ENCODE data around the gene DCST1.

The DCST1 gene

DNA sequence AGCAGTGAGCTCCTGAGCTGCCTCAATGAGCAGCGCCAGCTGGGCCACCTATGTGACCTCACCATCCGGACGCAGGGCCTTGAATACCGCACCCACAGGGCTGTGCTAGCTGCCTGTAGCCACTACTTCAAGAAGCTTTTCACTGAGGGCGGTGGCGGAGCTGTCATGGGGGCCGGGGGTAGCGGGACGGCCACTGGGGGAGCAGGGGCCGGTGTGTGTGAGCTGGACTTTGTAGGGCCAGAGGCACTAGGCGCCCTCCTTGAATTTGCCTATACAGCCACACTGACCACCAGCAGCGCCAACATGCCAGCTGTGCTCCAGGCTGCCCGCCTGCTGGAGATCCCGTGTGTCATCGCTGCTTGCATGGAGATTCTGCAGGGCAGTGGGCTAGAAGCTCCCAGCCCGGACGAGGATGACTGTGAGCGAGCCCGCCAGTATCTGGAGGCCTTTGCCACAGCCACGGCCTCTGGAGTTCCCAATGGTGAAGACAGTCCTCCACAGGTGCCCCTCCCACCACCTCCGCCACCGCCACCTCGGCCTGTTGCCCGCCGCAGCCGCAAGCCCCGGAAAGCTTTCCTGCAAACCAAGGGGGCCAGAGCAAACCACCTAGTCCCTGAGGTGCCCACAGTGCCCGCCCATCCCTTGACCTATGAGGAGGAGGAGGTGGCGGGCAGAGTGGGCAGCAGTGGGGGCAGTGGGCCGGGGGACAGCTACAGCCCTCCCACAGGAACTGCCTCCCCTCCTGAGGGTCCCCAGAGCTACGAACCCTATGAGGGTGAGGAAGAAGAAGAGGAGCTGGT lies 18.7 kb upstream of the DCST1 start:
- DNase-seq (ENCODE audit: extremely low read depth, low read depth): no peak
- H3K4me3 ChIP-seq (replicated peaks; ENCODE audit: low read depth, low read length): no peak overlapping the region
- TF ChIP-seq, protein P1, sequence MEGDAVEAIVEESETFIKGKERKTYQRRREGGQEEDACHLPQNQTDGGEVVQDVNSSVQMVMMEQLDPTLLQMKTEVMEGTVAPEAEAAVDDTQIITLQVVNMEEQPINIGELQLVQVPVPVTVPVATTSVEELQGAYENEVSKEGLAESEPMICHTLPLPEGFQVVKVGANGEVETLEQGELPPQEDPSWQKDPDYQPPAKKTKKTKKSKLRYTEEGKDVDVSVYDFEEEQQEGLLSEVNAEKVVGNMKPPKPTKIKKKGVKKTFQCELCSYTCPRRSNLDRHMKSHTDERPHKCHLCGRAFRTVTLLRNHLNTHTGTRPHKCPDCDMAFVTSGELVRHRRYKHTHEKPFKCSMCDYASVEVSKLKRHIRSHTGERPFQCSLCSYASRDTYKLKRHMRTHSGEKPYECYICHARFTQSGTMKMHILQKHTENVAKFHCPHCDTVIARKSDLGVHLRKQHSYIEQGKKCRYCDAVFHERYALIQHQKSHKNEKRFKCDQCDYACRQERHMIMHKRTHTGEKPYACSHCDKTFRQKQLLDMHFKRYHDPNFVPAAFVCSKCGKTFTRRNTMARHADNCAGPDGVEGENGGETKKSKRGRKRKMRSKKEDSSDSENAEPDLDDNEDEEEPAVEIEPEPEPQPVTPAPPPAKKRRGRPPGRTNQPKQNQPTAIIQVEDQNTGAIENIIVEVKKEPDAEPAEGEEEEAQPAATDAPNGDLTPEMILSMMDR (IDR thresholded peaks at IDR 0.05; ENCODE audit: low read depth, low read length, missing control alignments): no peak

DNA sequence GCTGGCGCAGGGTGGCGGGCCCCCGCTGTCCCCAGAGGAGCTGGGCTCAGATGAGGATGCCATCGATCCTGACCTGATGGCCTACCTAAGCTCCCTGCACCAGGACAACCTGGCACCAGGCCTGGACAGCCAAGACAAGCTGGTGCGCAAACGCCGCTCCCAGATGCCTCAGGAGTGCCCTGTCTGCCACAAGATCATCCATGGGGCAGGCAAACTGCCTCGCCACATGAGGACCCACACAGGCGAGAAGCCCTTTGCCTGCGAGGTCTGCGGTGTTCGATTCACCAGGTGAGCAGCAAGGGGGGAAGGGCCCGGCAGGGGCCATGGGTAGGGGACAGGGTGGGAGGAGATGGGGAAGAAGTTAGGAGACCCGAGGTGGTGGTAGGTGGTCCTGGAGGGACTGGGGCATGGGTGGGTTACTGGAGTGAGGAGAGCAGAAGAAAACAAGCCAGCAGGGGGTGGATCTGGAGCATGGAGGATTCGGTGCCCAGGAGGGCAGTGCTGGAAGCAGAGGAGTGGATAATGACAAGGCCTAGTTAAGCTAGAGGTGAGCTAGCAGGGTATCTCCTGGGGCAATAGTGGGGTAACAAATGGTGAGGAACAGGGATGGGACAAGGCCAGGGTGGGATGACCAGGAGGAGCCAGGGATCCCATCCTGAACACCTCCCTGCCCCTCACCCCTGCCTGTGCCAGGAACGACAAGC lies 17.9 kb upstream of the DCST1 start:
- H3K4me3 ChIP-seq (replicated peaks; ENCODE audit: low read depth, low read length): no peak overlapping the region
- DNase-seq (ENCODE audit: extremely low read depth, low read depth): no peak
- TF ChIP-seq, protein P1 (IDR thresholded peaks at IDR 0.05; ENCODE audit: low read depth, low read length, missing control alignments): no peak

DNA sequence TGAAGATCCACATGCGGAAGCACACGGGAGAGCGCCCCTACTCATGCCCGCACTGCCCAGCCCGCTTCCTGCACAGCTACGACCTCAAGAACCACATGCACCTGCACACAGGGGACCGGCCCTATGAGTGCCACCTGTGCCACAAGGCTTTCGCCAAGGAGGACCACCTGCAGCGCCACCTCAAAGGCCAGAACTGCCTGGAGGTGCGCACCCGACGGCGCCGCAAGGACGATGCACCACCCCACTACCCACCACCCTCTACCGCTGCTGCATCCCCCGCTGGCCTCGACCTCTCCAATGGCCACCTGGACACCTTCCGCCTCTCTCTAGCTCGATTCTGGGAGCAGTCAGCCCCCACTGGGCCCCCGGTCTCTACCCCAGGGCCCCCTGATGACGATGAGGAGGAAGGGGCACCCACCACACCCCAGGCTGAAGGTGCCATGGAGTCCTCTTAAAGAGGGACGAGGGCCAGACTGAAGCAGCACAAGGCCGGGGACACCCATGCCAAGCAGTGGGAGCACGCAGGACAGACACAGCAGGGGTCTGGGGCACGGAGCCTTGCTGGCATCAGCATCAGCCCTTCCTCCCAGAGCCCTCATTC lies 17.3 kb upstream of the DCST1 start:
- no peak for DNase-seq (ENCODE audit: extremely low read depth, low read depth)
- no peak overlapping the region for H3K4me3 ChIP-seq (replicated peaks; ENCODE audit: low read depth, low read length)
- TF ChIP-seq, protein P1 (IDR thresholded peaks at IDR 0.05; ENCODE audit: low read depth, low read length, missing control alignments): no peak

DNA sequence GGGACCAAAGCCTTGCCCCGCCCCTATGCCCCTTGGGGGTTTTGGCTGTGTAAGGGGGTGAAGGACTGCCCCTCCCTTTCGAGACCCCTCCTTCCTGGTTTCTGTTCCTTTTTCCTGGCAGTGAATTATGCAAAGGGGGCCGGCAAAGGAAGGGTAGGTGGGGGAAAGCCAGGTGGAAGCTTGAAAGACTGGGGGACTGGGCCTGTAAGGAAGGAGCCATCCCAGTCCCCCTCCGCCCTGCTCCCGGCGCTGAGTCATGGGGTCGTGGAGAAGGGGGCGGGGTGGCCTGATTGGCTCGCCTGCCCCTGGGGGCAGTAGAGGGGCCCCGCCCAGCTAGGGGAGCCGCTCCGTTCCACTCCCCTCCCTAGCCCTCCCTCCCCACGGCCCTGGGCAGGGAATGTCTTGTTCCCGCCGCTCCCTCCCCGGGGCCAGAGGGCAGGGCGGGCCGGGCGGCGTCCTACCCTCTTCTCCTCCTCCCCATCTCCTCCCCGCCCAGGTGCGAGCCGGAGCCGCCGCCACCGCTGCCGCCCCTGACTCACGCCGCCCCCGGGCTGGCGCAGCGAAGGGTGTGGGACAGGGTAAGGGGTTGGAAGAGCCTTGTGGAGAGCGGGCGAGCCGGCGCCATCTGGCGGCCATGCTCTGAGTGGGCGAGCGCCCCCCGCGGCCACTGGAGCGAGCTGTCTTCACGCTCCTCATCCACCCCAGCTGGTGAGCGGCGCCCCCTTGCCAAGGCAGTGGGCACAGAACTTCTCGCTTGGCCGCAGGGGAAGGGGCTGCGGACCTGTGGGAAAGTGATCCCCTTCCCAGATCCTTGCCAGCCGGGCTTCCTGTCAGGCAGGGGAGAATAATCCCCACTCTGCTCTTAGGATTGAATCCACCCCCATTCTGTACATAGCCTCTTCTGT lies 16.3 kb upstream of the DCST1 start:
- TF ChIP-seq, protein P1 (IDR thresholded peaks at IDR 0.05; ENCODE audit: low read depth, low read length, missing control alignments): peak; percentile 97
- peak overlapping the region; percentile 23 for H3K4me3 ChIP-seq (replicated peaks; ENCODE audit: low read depth, low read length)
- peak; percentile 71 for DNase-seq (ENCODE audit: extremely low read depth, low read depth)

DNA sequence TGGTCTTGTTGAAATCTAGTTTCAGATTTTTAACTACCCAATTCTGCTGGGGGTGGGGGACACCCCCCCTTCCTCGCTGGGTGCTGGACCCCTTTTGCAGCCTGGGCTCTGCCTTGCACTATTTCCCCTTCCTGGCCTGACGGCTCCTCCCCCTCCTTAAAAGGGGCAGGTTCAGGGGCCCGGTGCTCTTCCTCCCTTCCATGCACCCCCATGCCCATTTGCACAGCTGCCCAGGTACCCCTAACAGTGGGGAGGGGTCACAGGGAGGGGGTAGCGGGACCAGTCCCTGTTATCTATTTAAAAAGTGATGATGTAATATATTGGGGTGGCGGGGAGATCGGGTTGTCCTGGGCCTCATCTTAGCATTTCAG lies 15.7 kb upstream of the DCST1 start:
- no peak for DNase-seq (ENCODE audit: extremely low read depth, low read depth)
- TF ChIP-seq, protein P1 (IDR thresholded peaks at IDR 0.05; ENCODE audit: low read depth, low read length, missing control alignments): no peak

DNA sequence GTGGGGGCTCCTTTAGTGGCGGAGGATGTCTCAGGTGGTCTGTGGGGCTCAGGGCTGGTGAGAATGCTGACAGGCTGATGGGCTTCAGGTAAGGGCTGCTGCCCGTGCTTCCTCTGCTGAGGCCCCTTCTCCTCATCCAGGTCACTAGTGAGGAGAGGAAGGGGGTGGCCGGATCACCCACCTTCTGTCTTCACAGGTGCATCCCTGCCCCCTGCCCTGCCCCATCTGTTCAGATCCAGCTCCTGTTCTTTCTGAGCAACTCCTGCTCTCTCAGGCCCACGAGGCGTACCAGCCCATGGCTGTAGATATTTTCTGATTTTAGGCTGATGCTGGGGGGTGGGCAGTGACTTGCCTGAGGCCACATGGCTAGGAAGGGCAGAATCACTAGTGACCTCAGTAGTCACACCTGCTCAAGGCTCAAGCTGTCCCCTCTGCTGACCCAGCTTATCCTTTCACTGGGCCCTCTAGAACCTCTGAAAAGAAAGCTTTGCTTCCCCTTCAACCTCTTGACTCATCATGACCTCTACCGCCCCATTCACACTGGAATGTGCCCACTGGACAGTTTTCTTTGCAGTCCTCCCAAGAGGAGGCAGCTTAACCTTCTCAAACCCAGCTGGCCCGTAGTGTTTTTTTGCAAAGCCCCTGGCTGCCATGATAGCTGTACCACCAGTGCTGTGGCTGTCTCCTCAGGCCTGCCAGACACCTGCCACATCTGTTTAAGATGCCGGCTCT lies 14.8 kb upstream of the DCST1 start:
- TF ChIP-seq, protein P1 (IDR thresholded peaks at IDR 0.05; ENCODE audit: low read depth, low read length, missing control alignments): no peak
- H3K4me3 ChIP-seq (replicated peaks; ENCODE audit: low read depth, low read length): no peak overlapping the region
- DNase-seq (ENCODE audit: extremely low read depth, low read depth): no peak

More for the DNA sequence above, 15.7 kb upstream of the DCST1 start:
- peak overlapping the region; percentile 23 for H3K4me3 ChIP-seq (replicated peaks; ENCODE audit: low read depth, low read length)

Data from HFF-Myc (cell line).